AG09319 (cell line): Measurements from ENCODE around the gene PFN4.

ENCODE experiments used
- DNase-seq: peaks from one replicate; pipeline ENCODE4 v3.0.0-alpha.2; 2010; ENCODE audit warnings: low read depth; ENCODE audit errors: extremely low read depth
- TF ChIP-seq, protein P1 (sequence below): IDR thresholded peaks from 2 replicates; pipeline ENCODE4 v1.5.1; 2011; ENCODE audit warnings: low read depth, mild to moderate bottlenecking, inconsistent platforms, low read length, moderate library complexity

The PFN4 gene, protein sequence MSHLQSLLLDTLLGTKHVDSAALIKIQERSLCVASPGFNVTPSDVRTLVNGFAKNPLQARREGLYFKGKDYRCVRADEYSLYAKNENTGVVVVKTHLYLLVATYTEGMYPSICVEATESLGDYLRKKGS

DNA sequence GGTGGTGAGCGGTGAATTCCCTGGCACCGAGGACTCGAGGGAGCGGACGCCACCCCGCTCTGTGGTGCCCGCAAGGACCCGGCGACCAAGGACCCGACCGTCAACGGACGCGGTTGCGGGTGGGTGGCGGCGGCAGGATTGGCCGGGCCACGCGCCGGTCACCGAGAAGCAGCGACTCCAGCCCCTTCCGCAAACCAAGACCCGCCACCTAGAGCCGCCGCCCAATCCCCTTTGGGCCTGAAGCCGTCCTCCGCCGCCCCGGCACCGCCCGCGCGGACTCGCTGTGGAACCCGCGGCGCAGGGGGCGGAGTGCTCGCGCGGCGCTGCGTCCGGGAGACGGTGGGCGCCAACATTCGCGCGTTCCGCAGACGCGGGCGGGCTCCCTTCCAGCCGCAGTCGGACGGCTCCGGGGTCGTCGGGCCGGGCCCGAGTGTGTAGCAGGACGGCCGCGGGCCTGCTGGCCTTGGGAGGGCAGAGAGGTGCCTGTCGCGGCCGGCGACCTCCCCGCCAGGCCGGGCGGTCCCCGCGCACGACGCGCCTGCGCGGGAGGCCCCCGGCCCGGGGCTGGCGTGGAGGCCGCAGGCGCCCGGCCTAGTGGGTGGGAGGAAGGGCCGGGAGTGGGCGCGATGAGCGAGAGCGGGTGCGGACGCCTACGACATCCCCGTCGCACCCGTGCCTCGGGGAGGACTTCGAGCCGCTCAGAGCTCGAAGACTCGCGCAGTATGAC is at the start of gene PFN4, which contains the start of gene FAM228B:
Gene PFN4, minus strand, starts transcription at position 140 of the 727 bp plus-strand sequence. CDS start 799 bp downstream, outside the sequence.
Gene FAM228B, plus strand, starts transcription at position 275 of the 727 bp plus-strand sequence. CDS start 893 bp downstream, outside the sequence.
- TF ChIP-seq, protein P1, sequence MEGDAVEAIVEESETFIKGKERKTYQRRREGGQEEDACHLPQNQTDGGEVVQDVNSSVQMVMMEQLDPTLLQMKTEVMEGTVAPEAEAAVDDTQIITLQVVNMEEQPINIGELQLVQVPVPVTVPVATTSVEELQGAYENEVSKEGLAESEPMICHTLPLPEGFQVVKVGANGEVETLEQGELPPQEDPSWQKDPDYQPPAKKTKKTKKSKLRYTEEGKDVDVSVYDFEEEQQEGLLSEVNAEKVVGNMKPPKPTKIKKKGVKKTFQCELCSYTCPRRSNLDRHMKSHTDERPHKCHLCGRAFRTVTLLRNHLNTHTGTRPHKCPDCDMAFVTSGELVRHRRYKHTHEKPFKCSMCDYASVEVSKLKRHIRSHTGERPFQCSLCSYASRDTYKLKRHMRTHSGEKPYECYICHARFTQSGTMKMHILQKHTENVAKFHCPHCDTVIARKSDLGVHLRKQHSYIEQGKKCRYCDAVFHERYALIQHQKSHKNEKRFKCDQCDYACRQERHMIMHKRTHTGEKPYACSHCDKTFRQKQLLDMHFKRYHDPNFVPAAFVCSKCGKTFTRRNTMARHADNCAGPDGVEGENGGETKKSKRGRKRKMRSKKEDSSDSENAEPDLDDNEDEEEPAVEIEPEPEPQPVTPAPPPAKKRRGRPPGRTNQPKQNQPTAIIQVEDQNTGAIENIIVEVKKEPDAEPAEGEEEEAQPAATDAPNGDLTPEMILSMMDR, result no peak

DNA sequence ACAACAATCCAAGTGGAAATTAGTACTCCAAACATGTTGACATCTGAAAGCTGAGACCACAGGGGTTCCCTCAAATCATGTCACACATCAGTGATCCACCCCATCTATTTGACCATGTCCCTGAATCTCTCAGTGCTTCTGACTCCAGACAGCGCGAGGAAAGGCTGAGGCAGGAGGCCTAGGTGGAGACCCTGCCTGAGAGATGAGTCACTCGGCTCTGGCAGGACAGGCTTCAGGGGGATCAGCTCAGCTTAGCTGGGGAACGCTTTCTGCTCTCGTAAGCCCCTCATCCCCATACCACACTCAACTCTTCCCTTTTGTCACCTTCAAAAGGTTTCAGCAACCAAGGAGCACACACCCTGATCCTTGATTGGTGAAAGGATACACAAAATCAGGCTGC is 45.9 kb upstream of the PFN4 start:
- TF ChIP-seq, protein P1, result no peak
- no peak for DNase-seq

More for the DNA sequence above, at the start of gene PFN4, which contains the start of gene FAM228B:
- DNase-seq, result peak; percentile 56

DNA sequence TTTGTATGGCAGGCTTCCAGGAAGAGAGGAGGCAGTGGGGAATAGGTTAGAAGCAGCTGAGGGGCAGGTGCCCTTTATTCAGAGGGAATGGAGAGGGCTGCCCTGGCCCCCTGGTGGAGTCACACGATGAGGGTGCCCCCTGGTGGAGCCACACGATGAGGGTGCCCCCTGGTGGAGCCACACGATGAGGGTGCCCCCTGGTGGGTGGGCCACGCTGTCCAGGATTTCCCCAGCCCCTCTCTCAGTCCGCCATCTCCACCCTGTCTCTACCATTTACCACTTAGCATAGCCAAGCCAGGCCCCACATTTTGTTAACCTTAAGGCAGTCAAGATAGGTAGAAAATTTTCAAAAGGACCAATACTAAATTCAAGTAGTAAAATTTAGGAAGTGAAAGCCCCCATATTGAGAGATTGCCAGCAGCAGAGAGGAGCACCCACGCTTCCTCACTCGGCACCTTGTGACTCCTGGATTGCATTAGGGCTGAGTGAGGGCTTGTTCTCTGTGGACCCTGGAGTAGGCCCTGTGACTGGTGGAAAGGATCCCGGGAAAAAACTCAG is 41.4 kb upstream of the PFN4 start:
- TF ChIP-seq, protein P1, result peak; percentile 39
- no peak for DNase-seq

- no peak for DNase-seq
- TF ChIP-seq, protein P1, result no peak
Observed at GRCh38 chr2:24163601-24164000, 40.5 kb upstream of the PFN4 start.

GRCh38 chr2:24163186-24163585 is 40.1 kb upstream of the PFN4 start:
- TF ChIP-seq, protein P1, result no peak
- no peak for DNase-seq

GRCh38 chr2:24162494-24162893 is 39.4 kb upstream of the PFN4 start:
- no peak for DNase-seq
- TF ChIP-seq, protein P1, result no peak

DNA sequence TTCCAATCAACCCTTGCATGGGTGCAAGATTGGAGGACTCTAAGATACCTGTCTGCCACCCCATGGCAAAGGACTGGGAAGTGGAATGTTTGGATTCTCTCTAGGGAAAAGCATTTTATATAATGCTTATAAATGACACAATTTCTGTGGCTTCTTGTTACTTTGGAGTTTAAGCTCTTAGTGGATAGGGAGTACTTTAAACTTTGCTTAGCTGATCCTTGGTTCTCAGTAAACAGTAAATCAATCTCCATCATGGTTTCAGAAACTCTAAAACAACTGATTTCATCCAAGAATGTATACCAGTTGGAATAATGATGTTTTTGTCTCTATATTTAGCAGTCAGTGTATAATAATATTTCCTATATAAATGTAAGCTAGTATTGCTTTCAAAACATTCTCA is 37.6 kb upstream of the PFN4 start:
- DNase-seq, result no peak
- TF ChIP-seq, protein P1, result no peak
